Stimulated activated naive B cell treated with anti-CD40 and anti-IgM and Interleukin-4, amounts not matched to agents 10 μg/mL and 1 μg/mL and 100 μg/mL, for 72 hours (primary cell): ENCODE results near the gene KNOP1.
"Not testable (repeated sequence)": the region's sequence is repeated elsewhere in the genome, so short reads cannot be mapped to it uniquely, and the experiment has no call there.

ENCODE experiments used
- ATAC-seq, 2 donors: fragments of 150-1000 bp; cut with Tn5 transposase; replicated peaks; 2 replicates each; pipeline ENCODE4 v1.10.0; 2021; ENCODE audit warnings: moderate library complexity in 1 of 2
- DNase-seq: peaks from one replicate; pipeline ENCODE4 v3.0.0; 2021
- H3K27ac Mint-ChIP-seq: one replicate; pipeline ENCODE4 v1.8.0; 2022; ENCODE audit warnings: mild to moderate bottlenecking, mixed read lengths
- H3K27me3 Mint-ChIP-seq, 2 donors: one replicate each; pipeline ENCODE4 v1.8.0; 2022; ENCODE audit warnings: mixed read lengths in 2 of 2
- H3K36me3 Mint-ChIP-seq, 2 donors: one replicate each; pipeline ENCODE4 v1.8.0; 2022; ENCODE audit warnings: mixed read lengths in 2 of 2, mild to moderate bottlenecking in 1 of 2
- H3K4me1 Mint-ChIP-seq, 2 donors: one replicate each; pipeline ENCODE4 v1.8.0; 2022; ENCODE audit warnings: mixed read lengths in 2 of 2, mild to moderate bottlenecking in 1 of 2
- H3K4me3 Mint-ChIP-seq, 2 donors: one replicate each; pipeline ENCODE4 v1.8.0; 2022; ENCODE audit warnings: mild to moderate bottlenecking in 2 of 2, mixed read lengths in 2 of 2, moderate library complexity in 1 of 2
- H3K9me3 Mint-ChIP-seq, 2 donors: one replicate each; pipeline ENCODE4 v1.8.0; 2022; ENCODE audit warnings: mixed read lengths in 2 of 2, mild to moderate bottlenecking in 1 of 2

KNOP1 gene

GRCh38 chr16:19691161-19691711 is 26.8 kb downstream of the KNOP1 start:
- H3K27me3 Mint-ChIP-seq: no peaks in the 10 kb centered on the region
- DNase-seq (no peak), ATAC-seq (no peak)
- peaks cover 34 to 50% of the 10 kb centered on the region in 2 donors for H3K36me3 Mint-ChIP-seq
- H3K4me3 Mint-ChIP-seq: no peak overlapping the region
- no peaks in the 10 kb centered on the region for H3K9me3 Mint-ChIP-seq
- H3K27ac Mint-ChIP-seq: no peak overlapping the region
- no peaks in the 10 kb centered on the region for H3K4me1 Mint-ChIP-seq

- H3K4me1 Mint-ChIP-seq: no peaks in the 10 kb centered on the region
- no peaks in the 10 kb centered on the region for H3K9me3 Mint-ChIP-seq
- ATAC-seq (no peak), DNase-seq (no peak)
- H3K27me3 Mint-ChIP-seq: no peaks in the 10 kb centered on the region
- H3K27ac Mint-ChIP-seq: no peak overlapping the region
- peaks cover 44 to 61% of the 10 kb centered on the region in 2 donors for H3K36me3 Mint-ChIP-seq
- no peak overlapping the region for H3K4me3 Mint-ChIP-seq
Observed at GRCh38 chr16:19690196-19690595, 27.8 kb downstream of the KNOP1 start.

- DNase-seq (no peak), ATAC-seq (no peak)
- Mint-ChIP-seq H3K27ac (peak overlapping the region; percentile 62), H3K27me3 (no peaks in the 10 kb centered on the region), H3K4me3 (no peak overlapping the region), H3K36me3 (peaks cover 49 to 65% of the 10 kb centered on the region in 2 donors), H3K9me3 (no peaks in the 10 kb centered on the region), H3K4me1 (no peaks in the 10 kb centered on the region)
Observed at GRCh38 chr16:19689342-19689741, 28.7 kb downstream of the KNOP1 start.

- Mint-ChIP-seq H3K9me3 (no peaks in the 10 kb centered on the region), H3K27ac (no peak overlapping the region), H3K27me3 (no peaks in the 10 kb centered on the region), H3K36me3 (peaks cover 50 to 66% of the 10 kb centered on the region in 2 donors), H3K4me1 (no peaks in the 10 kb centered on the region), H3K4me3 (no peak overlapping the region)
- DNase-seq (no peak), ATAC-seq (no peak)
Observed at GRCh38 chr16:19688396-19689024, 29.5 kb downstream of the KNOP1 start.

- H3K9me3 Mint-ChIP-seq: no peaks in the 10 kb centered on the region
- H3K36me3 Mint-ChIP-seq: peaks cover 53 to 71% of the 10 kb centered on the region in 2 donors
- no peak for DNase-seq
- no peak for ATAC-seq
- no peaks in the 10 kb centered on the region for H3K4me1 Mint-ChIP-seq
- no peak overlapping the region for H3K4me3 Mint-ChIP-seq
- no peak overlapping the region for H3K27ac Mint-ChIP-seq
- no peaks in the 10 kb centered on the region for H3K27me3 Mint-ChIP-seq
Observed at GRCh38 chr16:19687279-19687678, 30.7 kb downstream of the KNOP1 start.

GRCh38 chr16:19685176-19685575 is 32.9 kb downstream of the KNOP1 start:
- H3K4me1 Mint-ChIP-seq: no peaks in the 10 kb centered on the region
- ATAC-seq (no peak), DNase-seq (no peak)
- no peaks in the 10 kb centered on the region for H3K27me3 Mint-ChIP-seq
- H3K27ac Mint-ChIP-seq: no peak overlapping the region
- no peaks in the 10 kb centered on the region for H3K9me3 Mint-ChIP-seq
- H3K36me3 Mint-ChIP-seq: peaks cover 55 to 74% of the 10 kb centered on the region in 2 donors
- no peak overlapping the region for H3K4me3 Mint-ChIP-seq

GRCh38 chr16:19683453-19684236 is 34.4 kb downstream of the KNOP1 start:
- H3K27ac Mint-ChIP-seq: no peak overlapping the region
- H3K27me3 Mint-ChIP-seq: no peaks in the 10 kb centered on the region
- DNase-seq: no peak
- H3K4me3 Mint-ChIP-seq: no peak overlapping the region
- no peaks in the 10 kb centered on the region for H3K4me1 Mint-ChIP-seq
- H3K36me3 Mint-ChIP-seq: peaks cover 55 to 76% of the 10 kb centered on the region in 2 donors
- no peaks in the 10 kb centered on the region for H3K9me3 Mint-ChIP-seq
- no peak for ATAC-seq

- no peak for DNase-seq
- Mint-ChIP-seq H3K4me3 (no peak overlapping the region), H3K9me3 (no peaks in the 10 kb centered on the region), H3K4me1 (no peaks in the 10 kb centered on the region), H3K36me3 (peaks cover 50 to 65% of the 10 kb centered on the region in 2 donors), H3K27me3 (no peaks in the 10 kb centered on the region), H3K27ac (no peak overlapping the region)
- ATAC-seq: no peak
Observed at GRCh38 chr16:19681637-19682036, 36.4 kb downstream of the KNOP1 start.

GRCh38 chr16:19680881-19681340 is 37.1 kb downstream of the KNOP1 start:
- ATAC-seq (no peak), DNase-seq (no peak)
- Mint-ChIP-seq H3K4me3 (no peak overlapping the region), H3K27me3 (no peaks in the 10 kb centered on the region), H3K4me1 (no peaks in the 10 kb centered on the region), H3K36me3 (peaks cover 48 to 66% of the 10 kb centered on the region in 2 donors), H3K27ac (peak overlapping the region; percentile 52), H3K9me3 (no peaks in the 10 kb centered on the region)

GRCh38 chr16:19679281-19679680 is 38.7 kb downstream of the KNOP1 start:
- H3K9me3 Mint-ChIP-seq, H3K4me3 Mint-ChIP-seq, DNase-seq, H3K27me3 Mint-ChIP-seq, H3K27ac Mint-ChIP-seq, ATAC-seq, H3K4me1 Mint-ChIP-seq: not testable (repeated sequence)
- H3K36me3 Mint-ChIP-seq: peaks cover 49 to 66% of the 10 kb centered on the region in 2 donors

- H3K4me3 Mint-ChIP-seq: no peak overlapping the region
- DNase-seq: no peak
- no peak overlapping the region for H3K27ac Mint-ChIP-seq
- no peaks in the 10 kb centered on the region for H3K4me1 Mint-ChIP-seq
- ATAC-seq: no peak
- H3K9me3 Mint-ChIP-seq: no peaks in the 10 kb centered on the region
- H3K36me3 Mint-ChIP-seq: peaks cover 52 to 68% of the 10 kb centered on the region in 2 donors
- H3K27me3 Mint-ChIP-seq: no peaks in the 10 kb centered on the region
Observed at GRCh38 chr16:19678804-19679203, 39.2 kb downstream of the KNOP1 start.

GRCh38 chr16:19677402-19677801 is 40.6 kb downstream of the KNOP1 start:
- no peak overlapping the region for H3K27ac Mint-ChIP-seq
- H3K27me3 Mint-ChIP-seq: no peaks in the 10 kb centered on the region
- ATAC-seq (no peak), DNase-seq (no peak)
- H3K4me1 Mint-ChIP-seq: no peaks in the 10 kb centered on the region
- H3K36me3 Mint-ChIP-seq: peaks cover 48 to 67% of the 10 kb centered on the region in 2 donors
- no peak overlapping the region for H3K4me3 Mint-ChIP-seq
- H3K9me3 Mint-ChIP-seq: no peaks in the 10 kb centered on the region

- no peak for DNase-seq
- H3K9me3 Mint-ChIP-seq: no peaks in the 10 kb centered on the region
- peaks cover 43 to 64% of the 10 kb centered on the region in 2 donors for H3K36me3 Mint-ChIP-seq
- no peaks in the 10 kb centered on the region for H3K27me3 Mint-ChIP-seq
- H3K27ac Mint-ChIP-seq: no peak overlapping the region
- no peak overlapping the region for H3K4me3 Mint-ChIP-seq
- no peak for ATAC-seq
- no peaks in the 10 kb centered on the region for H3K4me1 Mint-ChIP-seq
Observed at GRCh38 chr16:19674485-19674884, 43.5 kb downstream of the KNOP1 start.

GRCh38 chr16:19672378-19672777 is 45.6 kb downstream of the KNOP1 start:
- no peaks in the 10 kb centered on the region for H3K9me3 Mint-ChIP-seq
- no peak overlapping the region for H3K4me3 Mint-ChIP-seq
- H3K36me3 Mint-ChIP-seq: peaks cover 55 to 80% of the 10 kb centered on the region in 2 donors
- ATAC-seq (no peak), DNase-seq (no peak)
- H3K27ac Mint-ChIP-seq: no peak overlapping the region
- H3K4me1 Mint-ChIP-seq: no peaks in the 10 kb centered on the region
- H3K27me3 Mint-ChIP-seq: no peaks in the 10 kb centered on the region

- H3K4me1 Mint-ChIP-seq: no peaks in the 10 kb centered on the region
- no peak overlapping the region for H3K27ac Mint-ChIP-seq
- H3K9me3 Mint-ChIP-seq: peaks cover 3 to 11% of the 10 kb centered on the region in 2 donors
- no peak for DNase-seq
- H3K27me3 Mint-ChIP-seq: no peaks in the 10 kb centered on the region
- no peak for ATAC-seq
- peaks cover 54 to 76% of the 10 kb centered on the region in 2 donors for H3K36me3 Mint-ChIP-seq
- H3K4me3 Mint-ChIP-seq: no peak overlapping the region
Observed at GRCh38 chr16:19666477-19666876, 51.5 kb downstream of the KNOP1 start.
